Caco-2 (cell line): ENCODE data around the gene CYSLTR2. TPM values are rescaled to one million over a fixed set of nuclear protein-coding genes. Genes with fewer than 3 reads are reported as not detected.

Experiments
- BruUV-seq: library from RNA; stranded (reverse); fragments of 400-500 nt; replicated peaks from 2 replicates; lab custom pipeline; 2021; lab: Mats Ljungman, UMichigan
- CTCF ChIA-PET: fragments of 300-600 bp; sonication (Branson Sonifier 250); formaldehyde crosslinking; loops from one replicate; lab custom pipeline; 2022; ENCODE audit warnings: antibody characterized with exemption; lab: Charles Lee
- POLR2A ChIA-PET: fragments of 300-600 bp; sonication (Branson Sonifier 250); formaldehyde crosslinking; loops from one replicate; lab custom pipeline; 2022; ENCODE audit warnings: antibody characterized with exemption; lab: Charles Lee
- DNase-seq, 2 experiments: peaks; one replicate each; pipeline versions ENCODE4 v3.0.0 to v3.0.0-alpha.2; 2020 to 2022
- H3K27me3 ChIP-seq: replicated peaks from 2 replicates; pipeline ENCODE4 v1.6.0; 2011; ENCODE audit warnings: low read length; ENCODE audit not compliant: control insufficient read depth, insufficient read depth
- H3K36me3 ChIP-seq: 2 replicates; pipeline ENCODE4 v1.5.1; 2011; ENCODE audit warnings: low read length; ENCODE audit not compliant: control insufficient read depth, insufficient read depth
- H3K4me1 ChIP-seq: fragments of 250-450 bp; sonication (Bioruptor Pico); 2 replicates; pipeline ENCODE4 v1.5.1; 2020; ENCODE audit warnings: mild to moderate bottlenecking
- H3K4me3 ChIP-seq: 2 replicates; pipeline ENCODE4 v1.5.1; 2011; ENCODE audit warnings: low read depth, mild to moderate bottlenecking, control low read depth, low read length
- H3K9me3 ChIP-seq: fragments of 250-450 bp; sonication (Bioruptor Pico); 2 replicates; pipeline ENCODE4 v1.5.1; 2020; ENCODE audit warnings: mild to moderate bottlenecking, moderate library complexity
- H3K27ac Mint-ChIP-seq: one replicate; pipeline ENCODE4 v1.8.0; 2022; ENCODE audit warnings: mixed read lengths; ENCODE audit not compliant: unreplicated experiment
- H3K27me3 Mint-ChIP-seq: one replicate; pipeline ENCODE4 v1.8.0; 2022; ENCODE audit warnings: mixed read lengths; ENCODE audit not compliant: insufficient read depth, unreplicated experiment
- H3K36me3 Mint-ChIP-seq: one replicate; pipeline ENCODE4 v1.8.0; 2022; ENCODE audit warnings: mild to moderate bottlenecking, mixed read lengths; ENCODE audit not compliant: insufficient read depth, unreplicated experiment
- H3K4me1 Mint-ChIP-seq: one replicate; pipeline ENCODE4 v1.8.0; 2022; ENCODE audit warnings: low read depth, mixed read lengths; ENCODE audit not compliant: unreplicated experiment
- H3K4me3 Mint-ChIP-seq: one replicate; pipeline ENCODE4 v1.8.0; 2022; ENCODE audit warnings: mild to moderate bottlenecking, moderate library complexity, mixed read lengths; ENCODE audit not compliant: unreplicated experiment
- H3K9me3 Mint-ChIP-seq: one replicate; pipeline ENCODE4 v1.8.0; 2022; ENCODE audit warnings: mixed read lengths; ENCODE audit not compliant: unreplicated experiment
- CTCF ChIP-seq, 2 experiments: fragments of 200-600 bp in 1 of 2; IDR thresholded peaks; 1 replicate in 1 of 2; 2 replicates in 1 of 2; pipeline versions ENCODE4 v1.5.1 to v1.8.0; 2011 to 2022; ENCODE audit warnings: antibody characterized with exemption in 1 of 2, control low read depth in 1 of 2, inconsistent platforms in 1 of 2, low read depth in 1 of 2, low read length in 1 of 2, mild to moderate bottlenecking in 1 of 2, moderate library complexity in 1 of 2; ENCODE audit not compliant: insufficient read depth in 1 of 2, severe bottlenecking in 1 of 2, unreplicated experiment in 1 of 2
- intact Hi-C: fragments of 100-400 bp; cut with micrococcal nuclease; formaldehyde crosslinking; loops from one replicate; pipeline ENCODE4 v1.10.0; 2022; ENCODE audit not compliant: unreplicated experiment
- total RNA-seq: library from RNA; stranded (reverse); gene quantifications from 2 replicates; pipeline ENCODE4 v1.2.3, GENCODE V29; 2022

Gene CYSLTR2
- total RNA-seq, 1 experiment from 2014 or later = not detected

GRCh38 chr13:48629277-48629676 is 24.5 kb upstream of the CYSLTR2 start:
- ChIA-PET CTCF (no interaction called here), POLR2A (no interaction called here)
- BruUV-seq = no TSS peak
- Mint-ChIP-seq H3K27ac (peak overlapping the region; percentile 39), H3K9me3 (peaks cover 27% of the 10 kb centered on the region), H3K27me3 (no peaks in the 10 kb centered on the region), H3K4me1 (peaks cover 35% of the 10 kb centered on the region), H3K36me3 (no peaks in the 10 kb centered on the region), H3K4me3 (no peak overlapping the region)
- Histone ChIP-seq H3K4me1 (peaks cover 42% of the 10 kb centered on the region), H3K27me3 (no peaks in the 10 kb centered on the region), H3K4me3 (no peak overlapping the region), H3K9me3 (0 out of 2 replicates have a peak, but pooled peaks cover 5% of the 10 kb centered on the region), H3K36me3 (no peaks in the 10 kb centered on the region)
- no peak for DNase-seq
- intact Hi-C loops = no loop called here
- no peak for TF ChIP-seq CTCF (IDR thresholded peaks at IDR 0.05; ENCODE audit: insufficient read depth in 1 of 2, low read depth in 1 of 2, low read length in 1 of 2, severe bottlenecking in 1 of 2, unreplicated experiment in 1 of 2)

- no peak overlapping the region for H3K4me3 ChIP-seq
- DNase-seq = no peak
- no peaks in the 10 kb centered on the region for H3K36me3 ChIP-seq
- H3K27me3 ChIP-seq = no peaks in the 10 kb centered on the region
- no peaks in the 10 kb centered on the region for H3K27me3 Mint-ChIP-seq
- no peak overlapping the region for H3K27ac Mint-ChIP-seq
- H3K9me3 ChIP-seq = 0 out of 2 replicates have a peak, but pooled peaks cover 5% of the 10 kb centered on the region
- peaks cover 27% of the 10 kb centered on the region for H3K9me3 Mint-ChIP-seq
- POLR2A ChIA-PET = no interaction called here
- peaks cover 34% of the 10 kb centered on the region for H3K4me1 Mint-ChIP-seq
- intact Hi-C loops = no loop called here
- CTCF ChIA-PET = no interaction called here
- no peaks in the 10 kb centered on the region for H3K36me3 Mint-ChIP-seq
- BruUV-seq = no TSS peak
- H3K4me3 Mint-ChIP-seq = no peak overlapping the region
- TF ChIP-seq CTCF (IDR thresholded peaks at IDR 0.05; ENCODE audit: insufficient read depth in 1 of 2, low read depth in 1 of 2, low read length in 1 of 2, severe bottlenecking in 1 of 2, unreplicated experiment in 1 of 2) = no peak
- H3K4me1 ChIP-seq = peaks cover 35% of the 10 kb centered on the region
Measured at GRCh38 chr13:48630291-48630690, 23.4 kb upstream of the CYSLTR2 start.

- peaks cover 29% of the 10 kb centered on the region for H3K4me1 Mint-ChIP-seq
- 0 out of 2 replicates have a peak, but pooled peaks cover 8% of the 10 kb centered on the region for H3K9me3 ChIP-seq
- H3K36me3 ChIP-seq = no peaks in the 10 kb centered on the region
- CTCF ChIA-PET = no interaction called here
- peaks cover 27% of the 10 kb centered on the region for H3K9me3 Mint-ChIP-seq
- no peak for DNase-seq
- H3K27ac Mint-ChIP-seq = no peak overlapping the region
- no peaks in the 10 kb centered on the region for H3K36me3 Mint-ChIP-seq
- intact Hi-C loops = no loop called here
- no TSS peak for BruUV-seq
- H3K27me3 ChIP-seq = no peaks in the 10 kb centered on the region
- peaks cover 30% of the 10 kb centered on the region for H3K4me1 ChIP-seq
- no peak overlapping the region for H3K4me3 Mint-ChIP-seq
- no peaks in the 10 kb centered on the region for H3K27me3 Mint-ChIP-seq
- POLR2A ChIA-PET = no interaction called here
- H3K4me3 ChIP-seq = no peak overlapping the region
- TF ChIP-seq CTCF (IDR thresholded peaks at IDR 0.05; ENCODE audit: insufficient read depth in 1 of 2, low read depth in 1 of 2, low read length in 1 of 2, severe bottlenecking in 1 of 2, unreplicated experiment in 1 of 2) = no peak
Measured at GRCh38 chr13:48630773-48631172, 23.0 kb upstream of the CYSLTR2 start.
